SU-DHL-6 (cell line): Measurements from ENCODE around the gene FOXR1.

Source experiments
- CTCF ChIP-seq: fragments of 200-600 bp; sonication (generic); IDR thresholded peaks from one replicate; pipeline ENCODE4 v1.5.1; 2017; ENCODE audit warnings: antibody characterized with exemption, mild to moderate bottlenecking, low read length, moderate library complexity; ENCODE audit not compliant: insufficient read depth, poor library complexity, severe bottlenecking
- EZH2phosphoT487 ChIP-seq: fragments of 200-600 bp; sonication (generic), shearing (Covaris generic); conservative IDR thresholded peaks from 2 replicates; pipeline ENCODE4 v1.6.1; 2018; ENCODE audit warnings: mild to moderate bottlenecking, antibody characterized with exemption, low read length, moderate library complexity, mixed read lengths

DNA sequence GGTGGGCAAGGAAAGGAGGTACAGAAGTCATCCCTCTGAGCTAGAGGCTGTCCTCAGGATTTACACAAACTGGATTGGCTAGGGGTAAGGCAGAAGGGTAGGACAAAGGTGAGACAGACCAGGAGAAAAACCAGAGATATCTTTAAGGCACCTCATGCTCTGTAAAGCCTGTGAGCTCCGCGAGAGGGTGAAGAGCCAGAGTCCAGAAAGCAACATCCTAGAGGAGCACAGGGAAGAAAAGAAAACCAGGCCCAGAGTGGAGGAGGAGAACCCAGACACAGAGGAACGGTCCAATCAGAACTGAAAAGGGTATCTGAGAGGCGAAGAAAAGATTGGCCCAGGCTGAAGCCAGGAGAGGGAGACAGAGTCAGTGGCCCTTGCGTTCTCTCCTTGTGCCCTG lies 54.0 kb downstream of the FOXR1 start:
- TF ChIP-seq CTCF (no peak), EZH2phosphoT487 (no peak)
